Cardiac septum (tissue), 1 donor: ENCODE measurements around the gene EMX2. TPM values are rescaled to one million over a fixed set of nuclear protein-coding genes. Genes with fewer than 3 reads are reported as not detected.
A peak's percentile ranks its signal among the peaks of the same experiment; 100 is the strongest.
"Not testable (repeated sequence)": the region's sequence is repeated elsewhere in the genome, so short reads cannot be mapped to it uniquely, and the experiment has no call there.

Source experiments
- DNase-seq: peaks from one replicate; pipeline ENCODE4 v3.0.0-alpha.2; 2020; ENCODE audit warnings: low spot score
- intact Hi-C: fragments of 100-400 bp; cut with DNase I; formaldehyde crosslinking; loops from one replicate; pipeline ENCODE4 v1.14.0; 2022
- long read RNA-seq: library from polyadenylated mRNA; unstranded; transcript quantifications from one replicate; pipeline ENCODE4 v2.0.0, GENCODE V29; 2021
- total RNA-seq: library from RNA; stranded (reverse); fragmentation: NEBNext Ultra II Directional; extraction: Animal tissue kit (Norgen Biotek cat#: 25700); gene quantifications from one replicate; pipeline ENCODE4 v1.2.1, GENCODE V29; 2021
- donor health status: DM: no; HTN: no; CAD: no.

EMX2 gene
- 0.19 TPM for total RNA-seq
- long read RNA-seq: 0 reads

DNA sequence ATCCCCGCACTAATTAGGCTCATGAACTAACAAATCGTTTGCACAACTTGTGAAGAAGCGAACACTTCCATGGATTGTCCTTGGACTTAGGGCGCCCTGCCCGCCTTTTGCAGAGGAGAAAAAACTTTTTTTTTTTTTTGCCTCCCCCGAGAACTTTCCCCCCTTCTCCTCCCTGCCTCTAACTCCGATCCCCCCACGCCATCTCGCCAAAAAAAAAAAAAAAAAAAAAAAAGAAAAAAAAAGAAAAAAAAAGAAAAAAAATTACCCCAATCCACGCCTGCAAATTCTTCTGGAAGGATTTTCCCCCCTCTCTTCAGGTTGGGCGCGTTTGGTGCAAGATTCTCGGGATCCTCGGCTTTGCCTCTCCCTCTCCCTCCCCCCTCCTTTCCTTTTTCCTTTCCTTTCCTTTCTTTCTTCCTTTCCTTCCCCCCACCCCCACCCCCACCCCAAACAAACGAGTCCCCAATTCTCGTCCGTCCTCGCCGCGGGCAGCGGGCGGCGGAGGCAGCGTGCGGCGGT lies at the start of gene EMX2:
Gene EMX2 (plus strand): TSS at position 41 of the 519 bp plus-strand sequence. CDS start 522 bp downstream, outside the sequence.
- intact Hi-C loops: loop anchor here (10.0 kb wide), 1 partner anchor 562 kb away; no protein-coding TSS in a partner anchor
- no peak for DNase-seq

DNA sequence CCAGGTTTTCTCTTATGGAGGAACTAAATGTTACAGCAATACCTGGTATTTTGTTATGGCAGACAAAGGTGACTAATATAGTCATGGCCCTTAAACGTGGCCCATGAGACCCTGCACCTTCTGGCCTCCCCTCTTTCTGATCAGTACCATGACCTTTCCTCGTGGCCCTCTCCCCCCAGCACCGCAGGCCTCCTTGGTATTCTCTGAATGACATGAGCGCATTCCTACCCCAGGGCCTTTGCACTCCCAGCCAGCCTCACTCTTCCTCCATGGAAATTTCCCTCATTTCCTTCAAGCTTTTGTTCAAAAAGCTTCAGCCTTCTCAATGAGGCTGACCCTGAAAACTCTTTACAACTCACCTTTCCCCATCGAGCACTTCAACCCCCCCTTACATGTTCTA lies 46.5 kb upstream of the EMX2 start:
- no peak for DNase-seq
- intact Hi-C loops: loop anchor here (2.0 to 10.0 kb wide), 2 partner anchors 745 to 929 kb away; no protein-coding TSS in a partner anchor

DNA sequence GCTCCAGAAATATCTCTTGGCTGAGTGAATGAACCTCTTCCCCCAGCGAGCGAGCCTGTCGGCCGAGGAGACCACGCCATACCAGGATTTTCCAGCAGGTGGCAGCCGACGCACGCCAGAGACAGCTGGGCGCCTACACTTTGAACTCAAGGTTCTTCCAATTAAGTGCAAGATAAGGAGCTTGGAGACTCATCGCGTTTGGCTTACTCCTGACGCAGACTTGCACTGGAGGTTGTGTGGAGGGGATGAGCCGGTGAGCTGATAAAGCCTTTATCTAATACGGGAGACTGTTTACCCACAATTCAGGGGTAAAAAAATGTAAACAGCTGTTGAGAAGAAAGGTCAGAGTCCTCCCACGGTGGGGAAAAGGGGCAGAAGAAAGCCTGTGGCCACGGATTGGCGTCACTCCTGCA lies 45.9 kb upstream of the EMX2 start:
- intact Hi-C loops: loop anchor here (2.0 to 10.0 kb wide), 2 partner anchors 744 to 928 kb away; no protein-coding TSS in a partner anchor
- DNase-seq: peak; percentile 88

DNA sequence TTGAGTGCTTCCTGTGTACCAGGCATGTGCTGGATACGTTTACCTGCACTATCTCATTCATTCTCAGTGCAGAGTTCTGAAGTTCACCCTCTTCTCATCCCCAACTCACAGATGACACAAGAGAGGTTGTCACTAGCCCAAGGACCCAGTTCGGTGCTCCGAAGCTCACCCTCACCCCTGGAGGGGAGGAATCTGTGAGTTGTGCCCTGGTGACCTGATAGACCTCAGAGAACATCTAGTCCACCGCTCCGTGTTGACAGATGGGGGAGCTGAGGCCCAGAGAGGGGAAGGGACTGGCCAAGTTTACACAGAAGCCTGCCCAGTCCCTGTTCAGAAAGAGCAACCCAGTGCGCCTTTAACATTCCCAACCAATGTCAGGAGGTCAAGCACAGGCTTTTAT lies 44.8 kb upstream of the EMX2 start:
- intact Hi-C loops: loop anchor here (2.0 to 10.0 kb wide), 2 partner anchors 743 to 927 kb away; no protein-coding TSS in a partner anchor
- peak; percentile 19 for DNase-seq

DNA sequence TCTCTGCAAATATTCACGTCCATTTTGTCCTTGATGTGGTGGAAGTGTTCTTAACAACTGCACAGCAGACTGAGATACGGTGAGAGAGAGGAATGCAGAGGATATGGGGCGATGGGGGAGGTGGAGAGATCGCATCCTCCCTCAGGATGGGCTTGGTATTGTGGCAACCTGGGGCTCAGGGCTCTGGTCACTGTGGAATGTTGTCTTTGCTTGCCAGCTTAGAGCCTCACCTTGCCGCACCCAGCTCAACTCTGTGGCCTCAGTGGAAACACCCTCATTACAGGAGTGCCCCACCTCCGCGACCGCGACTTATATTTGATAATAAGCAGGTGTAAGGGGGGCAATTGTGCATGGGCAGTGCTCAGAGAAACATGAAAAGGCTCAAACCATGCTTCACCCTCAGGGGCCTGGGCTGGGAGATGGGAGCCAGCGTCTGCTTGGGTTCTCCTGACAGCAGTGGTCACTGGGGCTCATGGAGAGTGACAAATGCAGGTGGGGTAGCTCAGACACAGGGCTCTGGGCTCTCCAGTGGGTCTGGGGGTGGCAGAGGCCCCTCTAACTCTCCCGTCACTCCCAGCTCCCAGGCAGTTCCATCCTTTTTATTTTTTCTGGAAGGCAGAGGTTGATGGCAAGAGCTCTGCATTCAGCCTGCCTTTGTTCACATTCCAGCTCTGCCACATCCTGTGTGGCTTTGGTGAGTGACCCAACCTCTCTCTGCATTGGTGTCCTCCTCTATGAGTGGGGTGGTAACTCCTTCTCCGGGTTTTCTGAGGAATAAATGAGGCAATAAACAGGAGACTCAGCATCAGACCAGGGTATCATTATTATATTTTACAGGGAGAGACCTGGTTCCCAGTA lies 43.1 kb upstream of the EMX2 start:
- DNase-seq: peak; percentile 65
- intact Hi-C loops: loop anchor here (10.0 kb wide), 1 partner anchor 925 kb away; no protein-coding TSS in a partner anchor

DNA sequence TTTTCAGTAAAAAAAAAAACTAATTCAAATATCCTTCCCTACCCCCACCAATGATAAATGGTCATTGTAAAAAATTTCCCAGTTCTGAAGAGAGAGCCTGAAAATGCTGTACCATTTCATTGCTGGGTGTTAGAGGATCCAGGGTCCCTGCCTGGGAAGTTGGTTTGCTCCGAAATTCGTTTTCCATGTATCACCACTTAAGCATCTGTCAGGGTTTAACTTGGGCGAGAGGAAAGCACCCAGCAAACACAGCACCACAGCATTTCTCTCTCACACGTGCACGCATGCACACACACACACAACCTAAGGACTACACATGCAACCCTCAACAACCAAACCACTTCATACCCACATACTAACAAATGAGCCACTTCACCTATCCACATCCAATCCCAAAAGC lies 42.1 kb upstream of the EMX2 start:
- peak; percentile 26 for DNase-seq
- intact Hi-C loops: no loop called here

GRCh38 chr10:117501460-117502035 lies 41.0 kb upstream of the EMX2 start:
- intact Hi-C loops: no loop called here
- peak; percentile 61 for DNase-seq

- DNase-seq: peak; percentile 43
- intact Hi-C loops: no loop called here
These were observed 39.9 kb upstream of the EMX2 start for GRCh38 chr10:117502421-117503243.

- intact Hi-C loops: no loop called here
- peak; percentile 20 for DNase-seq
These were observed 39.0 kb upstream of the EMX2 start for GRCh38 chr10:117503244-117504205.

DNA sequence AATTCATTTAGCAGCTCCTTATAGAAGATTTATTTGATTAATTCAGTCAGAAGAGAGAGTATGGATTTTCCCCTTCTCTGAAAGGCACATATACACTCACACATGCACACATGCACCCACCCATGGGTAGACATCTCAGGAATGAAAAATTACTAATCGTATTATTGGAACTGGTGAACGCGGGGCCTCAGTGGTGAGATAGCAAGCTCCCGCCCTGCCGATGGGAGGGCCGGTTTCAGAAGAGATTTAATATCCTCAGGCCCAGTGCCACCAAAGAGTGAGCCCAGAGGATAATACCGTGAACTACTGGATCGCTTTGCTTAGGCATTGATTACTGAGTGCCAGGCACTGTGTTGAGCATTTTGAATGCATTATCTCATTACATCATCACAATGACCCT lies 38.0 kb upstream of the EMX2 start:
- intact Hi-C loops: no loop called here
- DNase-seq: peak; percentile 33

DNA sequence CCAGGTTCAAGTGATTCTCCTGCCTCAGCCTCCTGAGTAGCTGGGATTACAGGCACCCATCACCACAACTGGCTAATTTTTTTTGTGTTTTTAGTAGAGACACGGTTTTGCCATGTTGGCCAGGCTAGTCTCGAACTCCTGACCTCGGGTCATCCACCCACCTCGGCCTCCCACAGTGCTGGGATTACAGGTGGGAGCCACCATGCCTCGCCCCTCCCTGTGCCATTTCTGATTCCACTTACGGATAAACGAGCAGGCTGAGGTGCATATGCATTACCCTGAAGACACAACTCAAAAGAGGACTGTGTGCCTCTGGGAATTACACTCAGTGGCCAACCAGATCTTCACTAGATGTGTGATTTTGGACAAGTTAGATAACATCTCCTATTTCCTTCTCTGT lies 35.5 kb upstream of the EMX2 start:
- DNase-seq, intact Hi-C loops: not testable (repeated sequence)

- no peak for DNase-seq
- intact Hi-C loops: no loop called here
These were observed 33.0 kb upstream of the EMX2 start for GRCh38 chr10:117509573-117509972.

- DNase-seq: no peak
- intact Hi-C loops: no loop called here
These were observed 30.8 kb upstream of the EMX2 start for GRCh38 chr10:117511601-117512390.

- intact Hi-C loops: no loop called here
- DNase-seq: no peak
These were observed 27.6 kb upstream of the EMX2 start for GRCh38 chr10:117514971-117515370.

DNA sequence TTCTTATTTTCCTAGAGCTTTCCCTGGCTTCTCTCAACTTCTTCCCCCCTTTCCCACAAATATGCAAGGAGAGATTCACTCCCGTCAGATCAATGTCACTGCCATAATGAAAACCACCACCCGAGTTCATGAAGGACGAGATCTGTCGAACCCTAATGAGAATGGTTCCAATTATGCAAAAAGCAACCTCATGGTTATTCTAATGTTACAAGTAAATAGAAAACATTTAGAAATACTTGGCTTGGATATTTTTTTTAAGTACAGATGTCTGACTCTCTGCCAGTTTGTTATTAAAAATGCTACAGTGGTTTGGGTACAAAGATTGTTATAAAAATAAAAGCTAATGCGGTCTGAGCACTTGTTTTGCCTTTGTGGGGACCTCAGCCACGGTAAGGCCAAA lies 25.9 kb upstream of the EMX2 start:
- DNase-seq: no peak
- intact Hi-C loops: no loop called here

- no peak for DNase-seq
- intact Hi-C loops: no loop called here
These were observed 24.3 kb upstream of the EMX2 start for GRCh38 chr10:117518246-117518645.

DNA sequence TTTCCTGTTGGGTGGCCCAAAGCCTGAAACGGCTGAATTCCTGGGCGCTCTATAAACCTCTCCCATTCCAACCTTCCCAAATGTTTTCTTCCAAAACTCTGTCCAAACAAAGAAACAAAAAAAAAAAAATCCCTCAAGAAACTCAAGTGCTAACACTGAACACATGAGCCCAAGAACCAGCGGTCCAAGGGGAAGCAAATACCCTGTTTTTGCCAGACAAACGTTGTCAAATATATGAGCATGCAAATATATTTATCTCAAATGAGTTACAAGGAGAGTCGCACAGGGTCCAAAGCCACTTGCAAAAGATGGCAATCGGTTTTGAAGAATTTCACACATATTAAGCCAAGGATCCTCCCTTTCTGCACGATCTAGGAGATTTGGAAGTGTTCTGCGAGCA lies 23.3 kb upstream of the EMX2 start:
- intact Hi-C loops: no loop called here
- no peak for DNase-seq

- intact Hi-C loops: no loop called here
- no peak for DNase-seq
These were observed 22.7 kb upstream of the EMX2 start for GRCh38 chr10:117519879-117520278.
